B cell (primary cell): ENCODE data around the gene RAP1GAP.
A peak's percentile ranks its signal among the peaks of the same experiment; 100 is the strongest.

Source experiments
- CTCF ChIP-seq: fragments of 200-600 bp; IDR thresholded peaks from one replicate; pipeline ENCODE4 v1.8.0; 2022; ENCODE audit warnings: antibody characterized with exemption, mild to moderate bottlenecking
- EZH2 ChIP-seq: IDR thresholded peaks from 2 replicates; pipeline ENCODE4 v1.6.1; 2012; ENCODE audit warnings: borderline replicate concordance, low read depth, mild to moderate bottlenecking, moderate library complexity, low read length; ENCODE audit not compliant: insufficient read depth, poor library complexity, severe bottlenecking

GRCh38 chr1:21659099-21659923 lies 9.8 kb downstream of the RAP1GAP start:
- TF ChIP-seq CTCF: peak; percentile 91
- no peak for TF ChIP-seq EZH2
